Measurements from ENCODE around the gene SLC2A10.

DNA sequence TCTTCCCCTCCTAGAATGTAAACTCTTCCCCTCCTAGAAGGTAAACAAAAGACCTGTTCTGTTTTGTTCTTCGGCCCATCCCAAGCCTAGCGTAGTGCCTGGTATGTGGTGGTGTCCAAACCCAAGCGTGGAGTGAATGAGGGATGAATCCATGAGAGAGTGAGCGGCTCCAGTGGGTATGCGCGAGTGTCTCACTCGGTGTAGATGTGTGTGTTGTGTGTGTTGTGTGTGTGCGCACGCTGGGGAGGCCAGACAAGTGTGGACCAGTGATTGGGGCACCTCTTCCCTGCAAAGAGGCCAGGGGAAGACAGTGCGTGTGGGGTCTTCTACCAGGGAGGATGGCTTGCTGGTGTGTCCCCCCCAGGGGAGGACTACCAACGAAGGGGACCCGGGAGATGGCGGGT is 392 bp upstream of the SLC2A10 start:
- TF ChIP-seq, protein P1, sequence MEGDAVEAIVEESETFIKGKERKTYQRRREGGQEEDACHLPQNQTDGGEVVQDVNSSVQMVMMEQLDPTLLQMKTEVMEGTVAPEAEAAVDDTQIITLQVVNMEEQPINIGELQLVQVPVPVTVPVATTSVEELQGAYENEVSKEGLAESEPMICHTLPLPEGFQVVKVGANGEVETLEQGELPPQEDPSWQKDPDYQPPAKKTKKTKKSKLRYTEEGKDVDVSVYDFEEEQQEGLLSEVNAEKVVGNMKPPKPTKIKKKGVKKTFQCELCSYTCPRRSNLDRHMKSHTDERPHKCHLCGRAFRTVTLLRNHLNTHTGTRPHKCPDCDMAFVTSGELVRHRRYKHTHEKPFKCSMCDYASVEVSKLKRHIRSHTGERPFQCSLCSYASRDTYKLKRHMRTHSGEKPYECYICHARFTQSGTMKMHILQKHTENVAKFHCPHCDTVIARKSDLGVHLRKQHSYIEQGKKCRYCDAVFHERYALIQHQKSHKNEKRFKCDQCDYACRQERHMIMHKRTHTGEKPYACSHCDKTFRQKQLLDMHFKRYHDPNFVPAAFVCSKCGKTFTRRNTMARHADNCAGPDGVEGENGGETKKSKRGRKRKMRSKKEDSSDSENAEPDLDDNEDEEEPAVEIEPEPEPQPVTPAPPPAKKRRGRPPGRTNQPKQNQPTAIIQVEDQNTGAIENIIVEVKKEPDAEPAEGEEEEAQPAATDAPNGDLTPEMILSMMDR (conservative IDR thresholded peaks at IDR 0.05; ENCODE audit: low read length) = no peak
- TF ChIP-seq EZH2phosphoT487 (IDR thresholded peaks at IDR 0.05; ENCODE audit: borderline replicate concordance) = no peak

All from Loucy (cell line).